ENCODE results near the gene FASTKD2. TPM values are rescaled to one million over a fixed set of nuclear protein-coding genes. Genes with fewer than 3 reads are reported as not detected.

The FASTKD2 gene
- total RNA-seq, 4 donors from 2014 or later = 15.8 to 34.0 (median 29.8) TPM

- DNase-seq = no peak
- no peak for TF ChIP-seq POLR2A (IDR thresholded peaks at IDR 0.05)
- Histone ChIP-seq H3K9me3 (no peaks in the 10 kb centered on the region), H3K27ac (no peak overlapping the region), H3K4me3 (no peak overlapping the region), H3K4me1 (peaks cover 0 to 4% (median 0%) of the 10 kb centered on the region in 4 donors), H3K27me3 (no peaks in the 10 kb centered on the region), H3K36me3 (no peaks in the 10 kb centered on the region)
These were observed 55.4 kb downstream of the FASTKD2 start for GRCh38 chr2:206820807-206821206.

- H3K36me3 ChIP-seq = no peaks in the 10 kb centered on the region
These were observed 57.8 kb downstream of the FASTKD2 start for GRCh38 chr2:206823178-206823577.

DNA sequence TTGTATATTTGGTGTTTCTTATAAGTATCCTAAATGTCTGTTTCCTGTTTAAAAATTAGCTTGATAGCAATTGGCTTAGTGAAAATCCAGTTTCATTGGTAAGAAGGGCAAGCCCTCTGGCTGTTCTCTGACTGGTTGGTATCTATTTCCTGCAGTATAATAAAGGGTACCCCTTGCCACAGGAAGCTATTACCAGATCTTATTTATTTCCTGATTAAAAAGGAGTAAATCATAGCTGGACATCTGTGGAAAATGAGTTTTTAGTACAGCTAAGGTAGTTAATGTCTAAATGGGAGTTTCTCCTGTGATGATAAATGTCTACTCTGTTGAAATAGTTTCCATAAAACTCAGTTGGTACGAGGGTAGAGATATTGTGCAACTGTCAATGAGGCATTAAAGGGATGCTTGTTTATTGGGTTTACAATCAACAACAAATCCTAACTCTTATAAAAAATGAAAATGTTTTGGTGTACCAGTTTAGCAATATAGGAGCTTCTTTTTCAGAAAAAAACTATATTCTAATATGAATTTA is 58.7 kb downstream of the FASTKD2 start:
- no peaks in the 10 kb centered on the region for H3K27me3 ChIP-seq
- no peak overlapping the region for H3K27ac ChIP-seq
- no peak overlapping the region for H3K4me3 ChIP-seq
- no peak for DNase-seq
- no peaks in the 10 kb centered on the region for H3K36me3 ChIP-seq
- no peaks in the 10 kb centered on the region for H3K9me3 ChIP-seq
- no peak for TF ChIP-seq POLR2A (IDR thresholded peaks at IDR 0.05)
- TF ChIP-seq, protein P1, sequence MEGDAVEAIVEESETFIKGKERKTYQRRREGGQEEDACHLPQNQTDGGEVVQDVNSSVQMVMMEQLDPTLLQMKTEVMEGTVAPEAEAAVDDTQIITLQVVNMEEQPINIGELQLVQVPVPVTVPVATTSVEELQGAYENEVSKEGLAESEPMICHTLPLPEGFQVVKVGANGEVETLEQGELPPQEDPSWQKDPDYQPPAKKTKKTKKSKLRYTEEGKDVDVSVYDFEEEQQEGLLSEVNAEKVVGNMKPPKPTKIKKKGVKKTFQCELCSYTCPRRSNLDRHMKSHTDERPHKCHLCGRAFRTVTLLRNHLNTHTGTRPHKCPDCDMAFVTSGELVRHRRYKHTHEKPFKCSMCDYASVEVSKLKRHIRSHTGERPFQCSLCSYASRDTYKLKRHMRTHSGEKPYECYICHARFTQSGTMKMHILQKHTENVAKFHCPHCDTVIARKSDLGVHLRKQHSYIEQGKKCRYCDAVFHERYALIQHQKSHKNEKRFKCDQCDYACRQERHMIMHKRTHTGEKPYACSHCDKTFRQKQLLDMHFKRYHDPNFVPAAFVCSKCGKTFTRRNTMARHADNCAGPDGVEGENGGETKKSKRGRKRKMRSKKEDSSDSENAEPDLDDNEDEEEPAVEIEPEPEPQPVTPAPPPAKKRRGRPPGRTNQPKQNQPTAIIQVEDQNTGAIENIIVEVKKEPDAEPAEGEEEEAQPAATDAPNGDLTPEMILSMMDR (IDR thresholded peaks at IDR 0.05) = no peak
- H3K4me1 ChIP-seq = peaks cover 0 to 4% (median 0%) of the 10 kb centered on the region in 4 donors

More at GRCh38 chr2:206823178-206823577, 57.8 kb downstream of the FASTKD2 start:
- H3K4me1 ChIP-seq = peaks cover 0 to 4% (median 0%) of the 10 kb centered on the region in 4 donors
- H3K4me3 ChIP-seq = no peak overlapping the region
- no peaks in the 10 kb centered on the region for H3K9me3 ChIP-seq
- no peak for DNase-seq
- H3K27me3 ChIP-seq = no peaks in the 10 kb centered on the region
- H3K27ac ChIP-seq = no peak overlapping the region
- no peak for TF ChIP-seq POLR2A (IDR thresholded peaks at IDR 0.05)
- TF ChIP-seq, protein P1 (IDR thresholded peaks at IDR 0.05) = no peak

GRCh38 chr2:206824993-206825392 is 59.6 kb downstream of the FASTKD2 start:
- Histone ChIP-seq H3K27ac (no peak overlapping the region), H3K27me3 (no peaks in the 10 kb centered on the region), H3K4me1 (peaks cover 0 to 4% (median 0%) of the 10 kb centered on the region in 4 donors), H3K36me3 (no peaks in the 10 kb centered on the region), H3K9me3 (no peaks in the 10 kb centered on the region), H3K4me3 (no peak overlapping the region)
- DNase-seq = no peak
- no peak for TF ChIP-seq POLR2A (IDR thresholded peaks at IDR 0.05)
- TF ChIP-seq, protein P1 (IDR thresholded peaks at IDR 0.05) = no peak

DNA sequence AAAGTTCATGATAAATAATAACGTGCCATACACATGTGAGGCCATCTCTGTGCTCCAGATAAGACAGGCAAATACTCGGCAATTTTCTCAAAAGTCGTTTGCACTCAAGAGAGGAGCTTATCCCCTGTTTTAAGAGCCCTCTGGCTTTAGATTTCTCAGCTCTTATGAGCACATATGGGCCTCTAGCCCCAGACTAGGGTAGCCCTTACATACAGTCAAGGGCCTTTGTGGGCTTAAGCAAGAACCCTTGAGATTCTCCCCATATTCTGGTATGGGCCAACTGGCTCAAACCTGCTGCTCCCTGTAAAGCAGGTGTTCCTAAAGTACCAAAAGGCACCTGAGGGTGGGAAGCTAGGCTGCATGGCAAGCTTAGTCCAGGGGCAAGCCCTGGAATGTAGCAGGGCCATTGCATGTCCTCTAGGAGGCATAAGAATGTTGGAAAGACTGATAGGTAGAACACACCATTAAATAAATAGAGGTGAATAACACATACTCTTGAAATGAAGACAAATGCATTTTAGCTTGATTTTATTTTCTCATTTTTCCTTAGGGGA is 66.1 kb downstream of the FASTKD2 start:
- peaks cover 0 to 5% (median 0%) of the 10 kb centered on the region in 4 donors for H3K4me1 ChIP-seq

DNA sequence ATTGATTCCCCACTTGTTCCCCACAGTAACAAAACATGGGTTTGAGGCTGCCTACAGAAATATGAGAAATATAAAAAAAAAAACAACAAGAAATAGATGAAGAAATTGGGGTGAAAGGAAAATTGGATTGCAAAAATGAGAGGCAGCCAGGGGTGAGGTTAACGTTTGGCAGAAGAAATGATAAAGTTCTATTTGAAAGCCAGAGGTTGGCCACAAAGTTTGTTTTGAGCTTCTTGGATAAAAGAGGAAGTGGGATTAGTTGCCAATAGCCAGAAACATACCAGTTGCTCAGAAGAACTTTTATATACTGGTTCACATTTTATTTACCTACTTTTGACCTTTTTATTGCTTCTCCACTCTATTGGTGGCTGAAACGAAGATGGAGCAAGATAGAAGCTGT is 67.5 kb downstream of the FASTKD2 start:
- H3K27me3 ChIP-seq = no peaks in the 10 kb centered on the region
- TF ChIP-seq, protein P1 (IDR thresholded peaks at IDR 0.05) = no peak
- TF ChIP-seq POLR2A (IDR thresholded peaks at IDR 0.05) = no peak
- H3K27ac ChIP-seq = no peak overlapping the region
- no peak overlapping the region for H3K4me3 ChIP-seq
- no peak for DNase-seq
- H3K4me1 ChIP-seq = peaks cover 0 to 7% (median 0%) of the 10 kb centered on the region in 4 donors
- no peaks in the 10 kb centered on the region for H3K36me3 ChIP-seq
- H3K9me3 ChIP-seq = peaks cover 0 to 5% (median 0%) of the 10 kb centered on the region in 4 donors

More for the DNA sequence above, 66.1 kb downstream of the FASTKD2 start:
- H3K27ac ChIP-seq = no peak overlapping the region
- no peaks in the 10 kb centered on the region for H3K27me3 ChIP-seq
- TF ChIP-seq POLR2A (IDR thresholded peaks at IDR 0.05) = no peak
- TF ChIP-seq, protein P1 (IDR thresholded peaks at IDR 0.05) = no peak
- DNase-seq = no peak
- peaks cover 0 to 5% (median 0%) of the 10 kb centered on the region in 4 donors for H3K9me3 ChIP-seq
- no peak overlapping the region for H3K4me3 ChIP-seq
- no peaks in the 10 kb centered on the region for H3K36me3 ChIP-seq
